Measurements from ENCODE around the gene KBTBD4. TPM values are rescaled to one million over a fixed set of nuclear protein-coding genes. Genes with fewer than 3 reads are reported as not detected.

KBTBD4 gene
- total and polyA plus RNA-seq, 2 of the 8 experiments (the other 6 are each of a cell fraction or from before 2014, with no cell fraction given) = 12.0 to 19.5 TPM

DNA sequence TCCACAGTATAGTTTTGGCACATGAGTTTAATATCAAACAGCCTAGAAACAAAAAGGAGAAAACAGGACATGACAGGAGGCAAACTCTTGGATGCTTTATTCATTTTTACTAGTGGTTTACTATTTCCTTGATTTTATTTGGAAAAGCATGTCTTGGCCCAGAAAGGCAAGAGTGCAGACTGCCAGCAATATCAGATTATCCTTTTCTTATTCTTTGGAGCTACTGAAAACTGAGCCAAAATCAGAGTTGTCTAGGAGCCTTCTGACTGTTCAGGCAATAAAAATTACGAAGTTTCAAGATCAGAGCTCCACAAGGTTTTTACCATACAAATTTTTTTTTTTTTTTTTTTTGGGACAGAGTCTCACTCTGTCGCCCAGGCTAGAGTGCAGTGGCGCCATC lies 41.9 kb downstream of the KBTBD4 start:
- peaks cover 19 to 33% of the 10 kb centered on the region in 2 experiments for H4K20me1 ChIP-seq (replicated peaks in 1 of 2; ENCODE audit: control insufficient read depth in 1 of 2, insufficient read depth in 2 of 2, low read length in 2 of 2)
- no peak overlapping the region for H3K4me3 ChIP-seq (ENCODE audit: extremely low read depth in 1 of 4, insufficient read depth in 2 of 4, low read depth in 3 of 4, low read length in 4 of 4)
- peaks cover 39 to 99% of the 10 kb centered on the region in 2 experiments for H3K79me2 ChIP-seq (ENCODE audit: control insufficient read depth in 1 of 2, insufficient read depth in 2 of 2, low read length in 2 of 2)
- H4K91ac ChIP-seq (replicated peaks; ENCODE audit: insufficient read length, low read length) = no peak overlapping the region
- H3K14ac ChIP-seq (ENCODE audit: insufficient read length) = no peak overlapping the region
- H2BK5ac ChIP-seq (ENCODE audit: low read depth, low read length) = no peak overlapping the region
- no peak overlapping the region for H4K8ac ChIP-seq (ENCODE audit: extremely low read depth, insufficient read depth, low read length)
- H2AFZ ChIP-seq (ENCODE audit: low read length) = no peak overlapping the region
- H3K4me1 ChIP-seq (replicated peaks in 1 of 4; ENCODE audit: control insufficient read depth in 3 of 4, insufficient read depth in 4 of 4, low read length in 3 of 4) = peaks cover 0 to 10% (median 4%) of the 10 kb centered on the region in 4 experiments; a peak in 5 of 7 replicates
- no peak overlapping the region for H3K4ac ChIP-seq (replicated peaks; ENCODE audit: insufficient read length, low read depth, low read length)
- no peaks in the 10 kb centered on the region for H3K9me3 ChIP-seq (ENCODE audit: insufficient read depth in 2 of 2, low read depth in 1 of 2, low read length in 1 of 2)
- FAIRE-seq (no peak), DNase-seq (ENCODE audit: low read depth in 1 of 2, low spot score in 2 of 2) (no peak)
- H3K23me2 ChIP-seq (ENCODE audit: low read depth, low read length) = no peaks in the 10 kb centered on the region
- no peak overlapping the region for H2BK15ac ChIP-seq (ENCODE audit: low read length)
- no peak overlapping the region for H2BK12ac ChIP-seq (ENCODE audit: low read depth, low read length)
- peaks cover 2% of the 10 kb centered on the region for H3K79me1 ChIP-seq (ENCODE audit: low read depth, low read length)
- H3K36me3 ChIP-seq (ENCODE audit: control insufficient read depth in 2 of 4, insufficient read depth in 4 of 4, low read length in 3 of 4) = peaks cover 0 to 5% (median 0%) of the 10 kb centered on the region in 4 experiments; a peak in 1 of 8 replicates
- H3K18ac ChIP-seq (ENCODE audit: extremely low read depth, low read length) = no peak overlapping the region
- no peak overlapping the region for H3K9ac ChIP-seq (replicated peaks in 1 of 4; ENCODE audit: extremely low read depth in 1 of 4, low read depth in 3 of 4, low read length in 3 of 4)
- H4K5ac ChIP-seq (ENCODE audit: insufficient read length, low read depth, low read length) = no peak overlapping the region
- TF ChIP-seq PHF8 (conservative IDR thresholded peaks at IDR 0.05; ENCODE audit: low read depth, low read length) (no peak), SP4 (IDR thresholded peaks at IDR 0.05; ENCODE audit: low read length) (no peak), GTF2F1 (IDR thresholded peaks at IDR 0.05; ENCODE audit: borderline replicate concordance, low read depth, low read length) (no peak), YY1 (IDR thresholded peaks at IDR 0.05; ENCODE audit: low read depth, low read length) (no peak), KDM5A (IDR thresholded peaks at IDR 0.05; ENCODE audit: low read length) (no peak), SAP30 (IDR thresholded peaks at IDR 0.05; ENCODE audit: insufficient read depth, insufficient replicate concordance, low read length) (no peak), SUZ12 (IDR thresholded peaks at IDR 0.05; ENCODE audit: low read length) (no peak), SIRT6 (IDR thresholded peaks at IDR 0.05; ENCODE audit: low read length) (no peak), KDM1A (IDR thresholded peaks at IDR 0.05; ENCODE audit: borderline replicate concordance, low read length) (no peak), ZNF274 (IDR thresholded peaks at IDR 0.05; ENCODE audit: borderline replicate concordance, extremely low read depth, low read length) (no peak), TBP (IDR thresholded peaks at IDR 0.05; ENCODE audit: low read depth, low read length) (no peak), NANOG (IDR thresholded peaks at IDR 0.05; ENCODE audit: insufficient read depth, low read depth, low read length, poor library complexity, severe bottlenecking) (no peak), CHD1 (IDR thresholded peaks at IDR 0.05; ENCODE audit: low read depth, low read length) (no peak), SIN3A (conservative IDR thresholded peaks at IDR 0.05 in 1 of 2, IDR thresholded peaks at IDR 0.05 in 1 of 2; ENCODE audit: low read depth in 1 of 2, low read length in 2 of 2) (no peak)
- ChIA-PET POLR2A (ENCODE audit: partially characterized antibody) (interaction anchor here (0.6 to 8.8 kb wide), 6 partner anchors 8 to 65 kb away, joined by 3 to 65 read pairs (median 3); partner anchors contain the start of gene CELF1), CTCF (ENCODE audit: partially characterized antibody) (interaction anchor here (1.0 to 1.5 kb wide), 3 partner anchors 18 to 129 kb away, joined by 3 to 4 read pairs (median 3); no protein-coding TSS in a partner anchor)
- H3K4me2 ChIP-seq (ENCODE audit: insufficient read depth in 1 of 2, low read depth in 2 of 2, low read length in 2 of 2) = no peak overlapping the region
- H3K56ac ChIP-seq (replicated peaks; ENCODE audit: insufficient read length, low read depth, low read length) = no peak overlapping the region
- H3K27me3 ChIP-seq (replicated peaks in 1 of 4; ENCODE audit: control insufficient read depth in 3 of 4, extremely low read depth in 1 of 4, insufficient read depth in 3 of 4, low read length in 3 of 4) = no peaks in the 10 kb centered on the region
- no peak overlapping the region for H2BK20ac ChIP-seq (ENCODE audit: low read length)
- 96% methylated on average over 3 of the region's 3 CpGs; no CpG with 5 or more reads in 1 of the 2 experiments for WGBS, 2 experiments (ENCODE audit: extremely low coverage in 1 of 2, insufficient coverage in 1 of 2, insufficient read length in 1 of 2, insufficient replicate concordance in 2 of 2, low coverage in 1 of 2, low lambda C conversion rate in 2 of 2, missing lambda C conversion rate in 1 of 2)
- no peak overlapping the region for H3K27ac ChIP-seq (ENCODE audit: low read depth, low read length)
- H2AK5ac ChIP-seq (ENCODE audit: low read depth, low read length) = no peak overlapping the region
- no peak overlapping the region for H3K23ac ChIP-seq (ENCODE audit: insufficient read length)
- H2BK120ac ChIP-seq (replicated peaks; ENCODE audit: low read depth, low read length) = no peak overlapping the region
